ENCODE results near the gene PTPN6.

DNA sequence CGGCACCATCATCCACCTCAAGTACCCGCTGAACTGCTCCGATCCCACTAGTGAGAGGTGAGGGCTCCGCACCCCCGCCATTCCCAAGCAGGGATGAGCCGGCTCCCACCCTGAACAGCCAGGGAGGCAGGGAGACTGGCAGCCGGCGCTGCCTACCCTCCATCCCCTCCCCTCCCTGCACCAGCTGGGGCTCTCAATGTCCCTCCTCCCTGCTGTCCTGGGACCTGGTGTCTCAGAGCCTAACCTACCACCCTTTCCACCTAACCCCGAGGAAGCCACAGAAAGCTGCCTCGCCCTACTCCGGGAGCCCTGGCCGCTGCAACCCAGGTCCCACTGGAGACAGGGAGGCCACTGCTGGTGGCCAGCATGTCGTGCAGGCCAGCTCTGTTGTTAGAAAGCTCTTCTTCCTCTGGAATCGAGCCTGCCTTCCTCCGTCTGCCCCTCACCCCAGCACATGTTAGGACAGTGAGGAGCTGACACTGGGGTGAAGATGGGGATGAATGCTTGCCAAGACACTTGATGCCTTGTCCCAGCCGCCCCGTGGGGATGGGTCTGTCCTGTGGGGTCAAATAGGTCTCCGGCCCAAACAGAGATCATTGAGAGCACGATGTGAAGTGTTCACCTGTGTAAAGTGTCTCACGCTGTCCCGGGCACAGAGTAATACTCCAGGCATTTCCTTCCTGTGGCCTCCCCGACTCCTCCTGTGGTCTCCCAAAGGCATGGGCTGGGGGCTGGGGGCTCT is 1.1 kb downstream of the PTPN6 start:
- TF ChIP-seq, protein P1, sequence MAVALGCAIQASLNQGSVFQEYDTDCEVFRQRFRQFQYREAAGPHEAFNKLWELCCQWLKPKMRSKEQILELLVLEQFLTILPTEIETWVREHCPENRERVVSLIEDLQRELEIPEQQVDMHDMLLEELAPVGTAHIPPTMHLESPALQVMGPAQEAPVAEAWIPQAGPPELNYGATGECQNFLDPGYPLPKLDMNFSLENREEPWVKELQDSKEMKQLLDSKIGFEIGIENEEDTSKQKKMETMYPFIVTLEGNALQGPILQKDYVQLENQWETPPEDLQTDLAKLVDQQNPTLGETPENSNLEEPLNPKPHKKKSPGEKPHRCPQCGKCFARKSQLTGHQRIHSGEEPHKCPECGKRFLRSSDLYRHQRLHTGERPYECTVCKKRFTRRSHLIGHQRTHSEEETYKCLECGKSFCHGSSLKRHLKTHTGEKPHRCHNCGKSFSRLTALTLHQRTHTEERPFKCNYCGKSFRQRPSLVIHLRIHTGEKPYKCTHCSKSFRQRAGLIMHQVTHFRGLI (CRISPR knock-in tag; IDR thresholded peaks at IDR 0.05), result no peak
- TF ChIP-seq E4F1 (CRISPR knock-in tag; IDR thresholded peaks at IDR 0.05; ENCODE audit: borderline replicate concordance), result no peak
- TF ChIP-seq SAFB (IDR thresholded peaks at IDR 0.05; ENCODE audit: borderline replicate concordance, low read depth, low read length), result no peak
- TF ChIP-seq, protein P2, sequence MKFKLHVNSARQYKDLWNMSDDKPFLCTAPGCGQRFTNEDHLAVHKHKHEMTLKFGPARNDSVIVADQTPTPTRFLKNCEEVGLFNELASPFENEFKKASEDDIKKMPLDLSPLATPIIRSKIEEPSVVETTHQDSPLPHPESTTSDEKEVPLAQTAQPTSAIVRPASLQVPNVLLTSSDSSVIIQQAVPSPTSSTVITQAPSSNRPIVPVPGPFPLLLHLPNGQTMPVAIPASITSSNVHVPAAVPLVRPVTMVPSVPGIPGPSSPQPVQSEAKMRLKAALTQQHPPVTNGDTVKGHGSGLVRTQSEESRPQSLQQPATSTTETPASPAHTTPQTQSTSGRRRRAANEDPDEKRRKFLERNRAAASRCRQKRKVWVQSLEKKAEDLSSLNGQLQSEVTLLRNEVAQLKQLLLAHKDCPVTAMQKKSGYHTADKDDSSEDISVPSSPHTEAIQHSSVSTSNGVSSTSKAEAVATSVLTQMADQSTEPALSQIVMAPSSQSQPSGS (CRISPR knock-in tag; IDR thresholded peaks at IDR 0.05), result no peak

Data from K562 (cell line).